Lung (tissue), 12 donors: ENCODE data around the gene CACNA1I. TPM values are rescaled to one million over a fixed set of nuclear protein-coding genes. Genes with fewer than 3 reads are reported as not detected.

ENCODE experiments used
- ATAC-seq: fragments of 200-7000 bp; cut with Tn5 transposase; one replicate; pipeline ENCODE4 v1.9.1; 2020; ENCODE audit warnings: moderate number of reproducible peaks; ENCODE audit not compliant: insufficient read depth, low FRiP score
- DNase-seq, 3 donors: peaks; one replicate each; pipeline ENCODE4 v3.0.0-alpha.2; 2013 to 2017
- H3K27ac ChIP-seq, 2 donors: one replicate each; pipeline ENCODE4 v1.5.1; 2013; ENCODE audit warnings: mild to moderate bottlenecking in 2 of 2, moderate library complexity in 2 of 2, control low read depth in 1 of 2, inconsistent platforms in 1 of 2, low read depth in 1 of 2, low read length in 1 of 2
- H3K27me3 ChIP-seq, 3 donors: one replicate each; pipeline ENCODE4 v1.5.1; 2013; ENCODE audit warnings: low read length in 2 of 3; ENCODE audit not compliant: control insufficient read depth in 3 of 3, insufficient read depth in 3 of 3
- H3K36me3 ChIP-seq, 4 donors: one replicate each; pipeline ENCODE4 v1.5.1; 2013; ENCODE audit warnings: low read length in 4 of 4, mild to moderate bottlenecking in 1 of 4, moderate library complexity in 1 of 4; ENCODE audit not compliant: control insufficient read depth in 4 of 4, insufficient read depth in 4 of 4
- H3K4me1 ChIP-seq, 5 donors: one replicate each; pipeline ENCODE4 v1.5.1; 2013; ENCODE audit warnings: low read length in 5 of 5, mild to moderate bottlenecking in 2 of 5, moderate library complexity in 1 of 5; ENCODE audit not compliant: control insufficient read depth in 5 of 5, insufficient read depth in 5 of 5
- H3K4me3 ChIP-seq: one replicate; pipeline ENCODE4 v1.5.1; 2013; ENCODE audit warnings: mild to moderate bottlenecking, control low read depth, moderate library complexity
- H3K9ac ChIP-seq, 2 donors: one replicate each; pipeline ENCODE4 v1.5.1; 2013; ENCODE audit warnings: low read length in 2 of 2, control low read depth in 1 of 2; ENCODE audit not compliant: insufficient read depth in 1 of 2
- H3K9me3 ChIP-seq, 4 donors: one replicate each; pipeline ENCODE4 v1.5.1; 2013; ENCODE audit warnings: low read length in 3 of 4, mild to moderate bottlenecking in 1 of 4, moderate library complexity in 1 of 4; ENCODE audit not compliant: control insufficient read depth in 4 of 4, insufficient read depth in 3 of 4
- CTCF ChIP-seq: IDR thresholded peaks from 2 replicates; pipeline ENCODE4 v1.5.1; 2012; ENCODE audit warnings: mild to moderate bottlenecking; ENCODE audit errors: control extremely low read depth, extremely low read depth
- WGBS, 2 donors: extraction: QIAGEN DNeasy Blood & Tissue Kit; methylation state at CpG; one replicate each; pipeline ENCODE4 v1.1.7; 2013; 5-methylcytosine and 5-hydroxymethylcytosine counted together
- polyA plus RNA-seq, 2 donors: library from polyadenylated mRNA; stranded (reverse); fragments of 200-250 nt; gene quantifications; one replicate each; pipeline ENCODE4 v1.2.1, GENCODE V29; 2013
- total RNA-seq, 2 donors: library from RNA; depleted of rRNA in 1 of 2; stranded (reverse); fragments of >200 nt in 1 of 2; gene quantifications; one replicate each; pipeline ENCODE4 v1.2.1, GENCODE V29; 2014 to 2021
- donor health status: control.
- donor health status: control.
- donor health status: Bipolar disorder and iron deficiency.
- donor health status: healthy.
- donor health status: DM: yes; HTN: yes; CAD: no.

The CACNA1I gene
- total and polyA plus RNA-seq, 4 donors, result 0.07 to 0.22 (median 0.16) TPM

DNA sequence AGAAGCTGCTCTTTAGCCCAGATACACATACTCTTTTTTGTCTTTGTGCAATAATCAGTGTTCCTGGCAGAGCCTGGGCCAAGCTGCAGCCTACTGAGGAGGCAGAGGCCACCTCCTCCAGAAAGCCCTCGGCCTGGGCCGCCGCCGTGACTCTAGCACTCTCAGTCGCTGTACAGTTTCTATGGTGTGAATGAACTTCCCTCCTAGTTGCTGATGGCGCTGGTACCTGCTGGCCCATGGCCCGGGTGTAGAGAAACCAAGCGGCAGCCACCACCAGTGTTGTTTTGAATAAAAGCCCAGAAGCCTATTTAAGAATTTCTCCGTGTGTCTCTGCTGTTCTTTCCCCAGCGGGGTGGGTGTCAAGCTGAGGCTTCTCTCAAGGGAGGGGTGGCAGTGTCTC lies 118.9 kb downstream of the CACNA1I start:
- Histone ChIP-seq H3K27ac (no peak overlapping the region), H3K36me3 (no peaks in the 10 kb centered on the region), H3K9me3 (peaks cover 0 to 2% (median 0%) of the 10 kb centered on the region in 4 donors), H3K27me3 (peaks cover 10 to 46% (median 17%) of the 10 kb centered on the region in 3 donors), H3K9ac (no peak overlapping the region), H3K4me3 (no peak overlapping the region), H3K4me1 (peaks cover 0 to 13% (median 2%) of the 10 kb centered on the region in 5 donors)
- 91 to 95% methylated on average over 10 of the region's 10 CpGs for WGBS, 2 donors
- TF ChIP-seq CTCF, result no peak
- ATAC-seq (no peak), DNase-seq (no peak)

DNA sequence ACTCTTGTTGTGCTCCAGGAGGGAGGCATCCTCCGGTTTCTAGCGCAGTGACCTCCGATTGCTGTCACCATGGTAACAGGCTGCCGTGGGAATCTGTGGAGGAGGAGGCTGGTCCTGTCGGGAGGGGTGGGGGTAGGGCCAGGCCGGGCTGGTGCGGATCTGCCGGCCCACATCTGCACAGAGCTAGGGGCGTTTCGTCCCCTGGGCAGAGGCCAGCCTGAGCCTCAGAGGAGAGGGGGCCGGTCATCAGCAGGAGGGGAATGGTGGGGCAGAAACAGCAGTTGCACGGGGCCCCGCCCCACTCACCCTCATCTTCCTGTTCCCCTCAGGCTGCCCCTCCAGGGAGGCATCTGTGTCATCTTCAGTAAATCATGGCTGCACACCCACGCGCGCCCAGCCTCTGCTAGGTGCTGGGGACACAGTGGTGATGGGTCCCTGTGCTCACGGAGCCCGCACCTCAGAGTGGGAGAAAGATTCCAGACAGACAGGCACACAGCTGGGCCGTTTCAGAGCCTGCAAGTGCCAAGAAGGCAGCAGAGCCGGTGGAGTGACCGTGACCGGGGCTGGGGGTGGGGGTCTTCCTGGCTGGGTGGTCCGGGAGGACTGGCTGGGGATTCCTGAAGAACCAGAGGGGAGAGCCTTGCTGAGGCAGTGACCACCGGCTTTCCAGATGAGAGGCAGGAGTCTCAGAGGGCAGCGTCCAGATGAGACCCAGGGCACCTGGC lies 120.5 kb downstream of the CACNA1I start:
- 17 to 24% methylated on average over 25 of the region's 25 CpGs for WGBS, 2 donors
- TF ChIP-seq CTCF, result no peak
- peaks cover 8 to 49% (median 10%) of the 10 kb centered on the region in 3 donors for H3K27me3 ChIP-seq
- DNase-seq (peak; percentile 46 to 58 (median 52)), ATAC-seq (no peak)
- H3K9me3 ChIP-seq, result peaks cover 0 to 2% (median 0%) of the 10 kb centered on the region in 4 donors
- peaks cover 0 to 13% (median 0%) of the 10 kb centered on the region in 5 donors for H3K4me1 ChIP-seq
- H3K9ac ChIP-seq, result no peak overlapping the region
- no peak overlapping the region for H3K4me3 ChIP-seq
- no peaks in the 10 kb centered on the region for H3K36me3 ChIP-seq
- H3K27ac ChIP-seq, result no peak overlapping the region

DNA sequence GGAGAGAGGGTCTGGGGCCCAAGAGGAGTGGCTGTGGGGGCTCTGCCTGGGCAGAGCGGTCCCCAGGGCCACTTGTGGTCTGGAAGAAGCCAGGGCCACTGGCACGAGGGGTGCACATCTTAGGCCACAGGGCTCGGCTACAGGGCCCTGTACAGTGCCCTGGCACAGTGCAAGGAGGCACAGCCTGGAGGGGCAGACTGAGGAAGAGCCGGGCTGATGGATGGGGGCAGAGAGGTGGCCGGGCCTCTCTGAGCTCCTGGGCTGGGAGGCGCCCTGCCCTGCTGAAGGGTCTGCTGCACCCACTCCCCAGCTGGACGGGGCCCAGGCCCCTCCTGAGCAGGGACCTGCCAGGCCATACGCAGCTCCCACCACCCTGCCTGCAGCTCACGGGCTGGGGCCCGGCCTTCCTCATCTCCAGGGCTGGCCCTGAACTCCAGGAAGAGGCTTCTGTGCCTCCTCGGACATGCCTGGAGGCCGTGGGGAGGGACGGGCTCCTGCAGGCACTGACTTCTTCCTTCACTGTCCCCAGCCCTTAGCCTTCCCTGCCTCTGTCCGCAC lies 123.5 kb downstream of the CACNA1I start:
- no peak for TF ChIP-seq CTCF
- H3K27me3 ChIP-seq, result peaks cover 0 to 34% (median 8%) of the 10 kb centered on the region in 3 donors
- no peak overlapping the region for H3K27ac ChIP-seq
- ATAC-seq, result no peak
- H3K4me1 ChIP-seq, result peaks cover 0 to 13% (median 0%) of the 10 kb centered on the region in 5 donors
- 55 to 62% methylated on average over 12 to 14 of the region's 14 CpGs for WGBS, 2 donors
- no peaks in the 10 kb centered on the region for H3K36me3 ChIP-seq
- no peak overlapping the region for H3K9ac ChIP-seq
- H3K4me3 ChIP-seq, result no peak overlapping the region
- H3K9me3 ChIP-seq, result peaks cover 0 to 2% (median 0%) of the 10 kb centered on the region in 4 donors
- no peak for DNase-seq
